IMR-90 (cell line): Measurements from ENCODE around the gene MATN3. TPM values are rescaled to one million over a fixed set of nuclear protein-coding genes. Genes with fewer than 3 reads are reported as not detected.

Source experiments
- ATAC-seq: fragments of 200-7000 bp; cut with Tn5 transposase; 2 replicates; pipeline ENCODE4 v1.9.1; 2020; ENCODE audit warnings: low read depth, mild to moderate bottlenecking, moderate library complexity
- BruUV-seq: library from RNA; stranded (reverse); fragments of 400-500 nt; replicated peaks from 2 replicates; lab custom pipeline; 2021; lab: Mats Ljungman, UMichigan
- CTCF ChIA-PET: fragments of 300-600 bp; formaldehyde crosslinking; extraction: SDS; loops from one replicate; lab custom pipeline; 2021; ENCODE audit warnings: antibody characterized with exemption; lab: Yijun Ruan, JAX
- POLR2A ChIA-PET: fragments of 300-600 bp; sonication (Branson Sonifier 250); formaldehyde crosslinking; loops from one replicate; lab custom pipeline; 2022; ENCODE audit warnings: antibody characterized with exemption; ENCODE audit not compliant: unreplicated experiment; lab: Charles Lee
- DNase-seq: peaks from one replicate; pipeline ENCODE4 v3.0.0; 2013
- H2AFZ ChIP-seq: replicated peaks from 2 replicates; pipeline ENCODE3; 2013; ENCODE audit warnings: low read length, mild to moderate bottlenecking; ENCODE audit not compliant: poor library complexity
- H2AK5ac ChIP-seq: 2 replicates; pipeline ENCODE4 v1.6.1; 2013; ENCODE audit warnings: low read depth, low read length, inconsistent platforms
- H2AK9ac ChIP-seq: replicated peaks from 2 replicates; pipeline ENCODE3; 2013; ENCODE audit warnings: mild to moderate bottlenecking, low read depth, low read length, moderate library complexity; ENCODE audit not compliant: poor library complexity
- H2BK120ac ChIP-seq: 2 replicates; pipeline ENCODE4 v1.6.1; 2013; ENCODE audit warnings: low read depth, low read length, inconsistent platforms
- H2BK15ac ChIP-seq: 3 replicates; pipeline ENCODE4 v1.6.1; 2013; ENCODE audit warnings: low read depth, low read length, inconsistent platforms
- H2BK20ac ChIP-seq: 2 replicates; pipeline ENCODE4 v1.6.1; 2013; ENCODE audit warnings: low read depth, mild to moderate bottlenecking, inconsistent platforms, low read length, moderate library complexity
- H2BK5ac ChIP-seq: 2 replicates; pipeline ENCODE4 v1.6.1; 2013; ENCODE audit warnings: mild to moderate bottlenecking, low read depth, low read length, inconsistent platforms; ENCODE audit not compliant: poor library complexity, severe bottlenecking
- H3K14ac ChIP-seq: replicated peaks from 2 replicates; pipeline ENCODE4 v1.6.1; 2013; ENCODE audit warnings: low read depth, low read length, inconsistent platforms
- H3K18ac ChIP-seq: 2 replicates; pipeline ENCODE4 v1.6.1; 2013; ENCODE audit warnings: low read depth, low read length, control low read depth
- H3K23ac ChIP-seq: 2 replicates; pipeline ENCODE4 v1.6.1; 2013; ENCODE audit warnings: low read depth, low read length, inconsistent platforms
- H3K27ac ChIP-seq: 2 replicates; pipeline ENCODE4 v1.5.1; 2013; ENCODE audit warnings: mild to moderate bottlenecking, control low read depth, low read length; ENCODE audit not compliant: insufficient read depth
- H3K27me3 ChIP-seq: 2 replicates; pipeline ENCODE4 v1.6.1; 2013; ENCODE audit warnings: low read length; ENCODE audit not compliant: control insufficient read depth, insufficient read depth
- H3K36me3 ChIP-seq: 2 replicates; pipeline ENCODE4 v1.6.1; 2013; ENCODE audit warnings: low read length, mixed read lengths; ENCODE audit not compliant: control insufficient read depth, insufficient read depth
- H3K4ac ChIP-seq: 2 replicates; pipeline ENCODE4 v1.6.1; 2013; ENCODE audit warnings: low read depth, low read length, inconsistent platforms
- H3K4me1 ChIP-seq: 2 replicates; pipeline ENCODE4 v1.6.1; 2013; ENCODE audit warnings: low read length, mixed read lengths; ENCODE audit not compliant: control insufficient read depth, insufficient read depth
- H3K4me2 ChIP-seq: 2 replicates; pipeline ENCODE4 v1.6.1; 2013; ENCODE audit warnings: low read depth, mild to moderate bottlenecking, control low read depth, low read length, moderate library complexity
- H3K4me3 ChIP-seq: 2 replicates; pipeline ENCODE4 v1.5.1; 2013; ENCODE audit warnings: low read depth, mild to moderate bottlenecking, control low read depth, low read length, moderate library complexity; ENCODE audit not compliant: insufficient read depth
- H3K56ac ChIP-seq: 2 replicates; pipeline ENCODE4 v1.6.1; 2013; ENCODE audit warnings: low read length, inconsistent platforms; ENCODE audit not compliant: insufficient read depth; ENCODE audit errors: extremely low read depth
- H3K79me1 ChIP-seq, 2 experiments: 2 replicates each; pipeline ENCODE4 v1.6.1; 2013; ENCODE audit warnings: low read length in 2 of 2, inconsistent platforms in 1 of 2, low read depth in 1 of 2
- H3K9ac ChIP-seq: 2 replicates; pipeline ENCODE4 v1.6.1; 2013; ENCODE audit warnings: low read depth, low read length, control low read depth
- H3K9me1 ChIP-seq: 2 replicates; pipeline ENCODE4 v1.6.1; 2013; ENCODE audit warnings: low read length, inconsistent platforms; ENCODE audit not compliant: insufficient read depth
- H3K9me3 ChIP-seq: 2 replicates; pipeline ENCODE4 v1.6.1; 2013; ENCODE audit warnings: low read length; ENCODE audit not compliant: control insufficient read depth, insufficient read depth
- H4K20me1 ChIP-seq: 2 replicates; pipeline ENCODE4 v1.6.1; 2013; ENCODE audit warnings: low read length, inconsistent platforms; ENCODE audit not compliant: insufficient read depth
- H4K5ac ChIP-seq: 2 replicates; pipeline ENCODE4 v1.6.1; 2013; ENCODE audit warnings: mild to moderate bottlenecking, low read depth, low read length, control low read depth
- H4K8ac ChIP-seq, 2 experiments: 2 replicates each; pipeline ENCODE4 v1.6.1; 2013; ENCODE audit warnings: low read depth in 2 of 2, low read length in 2 of 2, control low read depth in 1 of 2, inconsistent platforms in 1 of 2
- H4K91ac ChIP-seq: 2 replicates; pipeline ENCODE4 v1.6.1; 2013; ENCODE audit warnings: low read depth, low read length, inconsistent platforms; ENCODE audit not compliant: insufficient read depth
- CHD1 ChIP-seq: IDR thresholded peaks from 2 replicates; pipeline ENCODE4 v1.6.1; 2012; ENCODE audit warnings: low read depth, low read length, improper control_type of control experiment
- MAZ ChIP-seq: IDR thresholded peaks from 2 replicates; pipeline ENCODE4 v1.6.1; 2012; ENCODE audit warnings: low read depth, mild to moderate bottlenecking, low read length, improper control_type of control experiment, moderate library complexity, borderline replicate concordance
- MXI1 ChIP-seq: IDR thresholded peaks from 2 replicates; pipeline ENCODE4 v1.6.1; 2012; ENCODE audit warnings: low read depth, mild to moderate bottlenecking, low read length, moderate library complexity, borderline replicate concordance
- USF2 ChIP-seq: fragments of 150-350 bp; IDR thresholded peaks from 2 replicates; pipeline ENCODE4 v1.6.1; 2017; ENCODE audit warnings: mild to moderate bottlenecking, antibody characterized with exemption, low read length, low read depth
- WGBS, 2 experiments: methylation state at CpG; one replicate each; pipeline versions ENCODE4 v1.1.5 to v1.1.7; 2013; ENCODE audit warnings: missing lambda C conversion rate in 2 of 2; ENCODE audit not compliant: insufficient read length in 1 of 2; ENCODE audit errors: extremely low coverage in 2 of 2; 5-methylcytosine and 5-hydroxymethylcytosine counted together
- dilution Hi-C: fragments of 300-500 bp; cut with HindIII; formaldehyde crosslinking; loops from one replicate; pipeline ENCODE4 v1.14.3; 2018; ENCODE audit warnings: low sequenced_read_pairs; ENCODE audit not compliant: unreplicated experiment
- in situ Hi-C: fragments of 300-500 bp; cut with MboI; formaldehyde crosslinking; loops from 3 replicates; pipeline ENCODE4 v1.14.3; 2019; ENCODE audit warnings: low sequenced_read_pairs, inconsistent platforms, mixed read lengths
- intact Hi-C: fragments of 100-400 bp; cut with micrococcal nuclease; formaldehyde crosslinking; loops from 2 replicates; pipeline ENCODE4 v1.10.0; 2022
- polyA plus RNA-seq, 3 experiments: library from polyadenylated mRNA; depleted of rRNA; stranded (reverse); fragments of >200 nt; gene quantifications; 2 replicates each; pipeline ENCODE4 v1.2.3, GENCODE V29; 2012; ENCODE audit warnings: low replicate concordance in 1 of 3
- total RNA-seq: library from RNA; depleted of rRNA; stranded (reverse); fragments of >200 nt; gene quantifications from 2 replicates; pipeline ENCODE4 v1.2.3, GENCODE V29; 2012

Gene MATN3
- total and polyA plus RNA-seq, 2 of the 4 experiments (the other 2 are of a cell fraction) = 0.90 to 3.0 TPM

GRCh38 chr2:20011276-20012031 is 1.0 kb downstream of the MATN3 start:
- Histone ChIP-seq H2BK120ac (no peak overlapping the region), H3K36me3 (no peaks in the 10 kb centered on the region), H3K4ac (no peak overlapping the region; the same call in 1 of the 2 replicates), H2AFZ (peak overlapping the region; percentile 92), H3K4me2 (no peak overlapping the region), H3K14ac (no peak overlapping the region; the same call in 1 of the 2 replicates), H2AK5ac (0 out of 2 replicates have a peak overlapping the region, but pooled peaks have one; percentile 8), H3K79me1 (no peaks in the 10 kb centered on the region), H4K20me1 (no peaks in the 10 kb centered on the region), H2BK20ac (no peak overlapping the region), H3K4me1 (peaks cover 3% of the 10 kb centered on the region), H2AK9ac (peak overlapping the region; percentile 90), H3K27me3 (peaks cover 14% of the 10 kb centered on the region), H3K23ac (peak overlapping the region; percentile 80), H3K18ac (no peak overlapping the region), H2BK5ac (no peak overlapping the region), H3K9ac (no peak overlapping the region), H3K9me3 (no peaks in the 10 kb centered on the region), H3K4me3 (no peak overlapping the region), H3K27ac (no peak overlapping the region), H4K5ac (no peak overlapping the region), H3K56ac (no peak overlapping the region), H3K9me1 (no peaks in the 10 kb centered on the region), H2BK15ac (no peak overlapping the region), H4K8ac (no peak overlapping the region; a peak in 1 of 4 replicates), H4K91ac (no peak overlapping the region)
- dilution Hi-C loops (no loop called here), intact Hi-C loops (no loop called here), in situ Hi-C loops (no loop called here)
- no peak for DNase-seq
- ChIA-PET POLR2A (no interaction called here), CTCF (no interaction called here)
- no TSS peak for BruUV-seq
- WGBS, 2 experiments = no CpG with 5 or more reads among the region's 14 CpGs
- TF ChIP-seq CHD1 (no peak), MXI1 (no peak), MAZ (no peak), USF2 (no peak)
- no peak for ATAC-seq
